Fibroblast of the aortic adventitia (primary cell): ENCODE results near the gene ZCCHC7. TPM values are rescaled to one million over a fixed set of nuclear protein-coding genes. Genes with fewer than 3 reads are reported as not detected.
A peak's percentile ranks its signal among the peaks of the same experiment; 100 is the strongest.

Experiments used
- DNase-seq: peaks from one replicate; pipeline ENCODE4 v3.0.0-alpha.2; 2010; ENCODE audit warnings: low read depth
- H3K4me3 ChIP-seq: 2 replicates; pipeline ENCODE4 v1.5.1; 2011; ENCODE audit warnings: low read depth, mild to moderate bottlenecking, control low read depth, low read length, moderate library complexity
- total RNA-seq: library from RNA; depleted of rRNA; stranded (reverse); fragments of >200 nt; gene quantifications from 2 replicates; pipeline ENCODE4 v1.2.3, GENCODE V29; 2012; ENCODE audit warnings: low replicate concordance
- TF ChIP-seq, protein P1 (sequence below): IDR thresholded peaks from 2 replicates; pipeline ENCODE4 v1.5.1; 2011; ENCODE audit warnings: mild to moderate bottlenecking, low read length, control low read depth, inconsistent platforms; ENCODE audit not compliant: insufficient read depth

ZCCHC7 gene
- total RNA-seq, 1 donor: 31.8 TPM

GRCh38 chr9:37251452-37251851 lies 131.1 kb downstream of the ZCCHC7 start:
- DNase-seq: no peak
- H3K4me3 ChIP-seq: no peak overlapping the region
- TF ChIP-seq, protein P1, sequence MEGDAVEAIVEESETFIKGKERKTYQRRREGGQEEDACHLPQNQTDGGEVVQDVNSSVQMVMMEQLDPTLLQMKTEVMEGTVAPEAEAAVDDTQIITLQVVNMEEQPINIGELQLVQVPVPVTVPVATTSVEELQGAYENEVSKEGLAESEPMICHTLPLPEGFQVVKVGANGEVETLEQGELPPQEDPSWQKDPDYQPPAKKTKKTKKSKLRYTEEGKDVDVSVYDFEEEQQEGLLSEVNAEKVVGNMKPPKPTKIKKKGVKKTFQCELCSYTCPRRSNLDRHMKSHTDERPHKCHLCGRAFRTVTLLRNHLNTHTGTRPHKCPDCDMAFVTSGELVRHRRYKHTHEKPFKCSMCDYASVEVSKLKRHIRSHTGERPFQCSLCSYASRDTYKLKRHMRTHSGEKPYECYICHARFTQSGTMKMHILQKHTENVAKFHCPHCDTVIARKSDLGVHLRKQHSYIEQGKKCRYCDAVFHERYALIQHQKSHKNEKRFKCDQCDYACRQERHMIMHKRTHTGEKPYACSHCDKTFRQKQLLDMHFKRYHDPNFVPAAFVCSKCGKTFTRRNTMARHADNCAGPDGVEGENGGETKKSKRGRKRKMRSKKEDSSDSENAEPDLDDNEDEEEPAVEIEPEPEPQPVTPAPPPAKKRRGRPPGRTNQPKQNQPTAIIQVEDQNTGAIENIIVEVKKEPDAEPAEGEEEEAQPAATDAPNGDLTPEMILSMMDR: no peak

DNA sequence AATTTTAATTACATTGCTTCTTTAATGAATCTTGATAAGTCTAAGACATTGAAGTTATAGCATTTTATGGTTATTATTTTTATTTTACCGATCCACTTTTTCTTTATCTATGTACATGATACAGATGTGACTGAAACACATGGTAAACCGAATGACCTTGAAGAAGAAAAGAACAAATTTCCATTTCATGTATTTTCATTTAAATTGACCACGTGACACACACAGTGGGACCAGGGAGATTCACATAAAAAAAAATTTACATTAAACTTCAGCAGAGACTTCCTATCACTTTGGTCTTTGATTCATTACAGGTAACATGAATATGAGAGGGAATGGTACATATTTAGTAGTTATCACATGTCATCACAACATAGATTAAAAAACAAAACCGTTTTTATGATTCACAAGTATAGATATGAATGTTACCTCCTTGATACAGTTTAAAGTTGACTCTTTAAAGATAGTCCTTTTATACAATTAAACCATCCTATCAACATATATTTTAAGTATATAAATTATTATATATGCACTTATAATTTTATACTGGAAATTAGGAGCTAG lies 133.1 kb downstream of the ZCCHC7 start:
- no peak for DNase-seq
- TF ChIP-seq, protein P1: no peak
- H3K4me3 ChIP-seq: no peak overlapping the region

DNA sequence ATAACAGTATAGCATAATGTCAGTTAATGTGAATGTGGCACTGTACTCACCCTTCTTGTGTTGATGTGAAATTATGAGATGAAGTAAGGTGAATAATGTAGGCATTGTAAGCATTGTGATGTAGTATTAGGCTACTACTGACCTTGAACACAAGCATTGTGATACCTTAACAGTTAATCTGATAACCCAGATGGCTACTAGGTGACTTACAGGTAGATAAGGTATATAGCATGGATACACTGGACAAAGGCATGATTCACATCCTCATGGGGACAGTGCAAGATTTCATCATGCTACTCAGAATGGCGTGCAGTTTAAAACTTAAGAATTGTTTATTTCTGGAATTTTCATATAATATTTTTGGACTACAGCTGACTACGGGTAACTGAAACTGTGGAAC lies 134.8 kb downstream of the ZCCHC7 start:
- TF ChIP-seq, protein P1: no peak

DNA sequence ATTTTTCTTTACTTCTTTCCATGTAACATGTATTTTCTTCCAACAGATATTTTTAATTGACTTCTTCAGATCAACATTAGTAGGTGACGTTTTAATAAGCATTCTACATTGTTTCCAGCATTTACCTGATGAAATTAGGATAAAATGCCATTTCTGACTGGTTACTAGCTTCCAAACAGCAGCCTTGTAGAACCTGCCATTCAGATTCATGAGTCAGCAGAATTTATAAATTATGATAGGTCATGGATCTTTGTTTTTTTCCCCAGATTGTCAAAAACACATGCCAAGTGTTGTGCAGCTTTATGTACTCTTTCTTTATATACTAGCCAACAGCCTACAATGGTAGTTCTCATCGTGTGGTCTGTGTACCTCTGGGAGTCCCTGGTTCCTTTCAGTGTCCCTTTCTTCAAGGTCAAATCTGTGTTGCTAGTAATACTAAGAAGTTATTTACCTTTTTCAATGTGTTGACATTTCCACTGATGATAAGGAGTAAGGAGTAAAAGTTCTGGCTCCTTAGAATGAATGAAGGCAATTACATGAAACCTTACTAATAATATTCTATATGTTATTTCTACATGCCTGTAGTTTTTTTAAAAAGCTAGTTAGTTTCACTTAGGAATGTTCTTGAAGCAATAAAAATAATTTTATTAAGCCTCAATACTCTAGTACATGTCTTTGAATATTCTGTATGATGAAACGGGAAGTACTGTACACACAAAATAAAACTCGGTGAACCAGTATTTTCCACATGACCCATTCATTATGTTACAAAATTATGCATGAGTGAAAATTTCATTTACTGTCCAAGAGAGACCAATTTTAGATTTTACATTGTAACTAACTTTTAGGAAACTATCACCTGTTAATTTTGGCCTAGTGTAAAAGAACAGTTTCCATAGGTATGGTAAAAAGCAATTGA lies 135.8 kb downstream of the ZCCHC7 start:
- DNase-seq: no peak
- TF ChIP-seq, protein P1: no peak
- no peak overlapping the region for H3K4me3 ChIP-seq

More for the DNA sequence above, 134.8 kb downstream of the ZCCHC7 start:
- H3K4me3 ChIP-seq: no peak overlapping the region
- no peak for DNase-seq

DNA sequence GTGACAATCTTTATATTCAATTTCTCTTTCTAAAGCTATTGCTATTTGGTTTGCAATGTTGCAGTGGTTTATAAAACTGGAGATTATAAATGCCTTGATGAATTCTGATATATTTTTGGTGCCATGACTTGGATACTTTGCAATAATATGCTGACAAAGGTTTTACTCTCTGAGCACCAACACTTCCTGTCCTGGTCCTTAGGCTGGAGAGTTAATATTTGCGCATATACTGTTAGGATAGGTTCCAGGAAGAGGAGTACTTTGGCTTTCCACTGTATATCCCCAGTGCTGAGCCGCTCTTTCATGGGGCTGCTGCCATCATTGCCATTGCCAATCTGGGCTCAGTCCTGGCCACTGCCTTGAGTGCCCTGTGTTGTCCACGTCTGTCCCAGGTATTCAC lies 139.6 kb downstream of the ZCCHC7 start:
- H3K4me3 ChIP-seq: no peak overlapping the region
- TF ChIP-seq, protein P1: no peak
- no peak for DNase-seq

DNA sequence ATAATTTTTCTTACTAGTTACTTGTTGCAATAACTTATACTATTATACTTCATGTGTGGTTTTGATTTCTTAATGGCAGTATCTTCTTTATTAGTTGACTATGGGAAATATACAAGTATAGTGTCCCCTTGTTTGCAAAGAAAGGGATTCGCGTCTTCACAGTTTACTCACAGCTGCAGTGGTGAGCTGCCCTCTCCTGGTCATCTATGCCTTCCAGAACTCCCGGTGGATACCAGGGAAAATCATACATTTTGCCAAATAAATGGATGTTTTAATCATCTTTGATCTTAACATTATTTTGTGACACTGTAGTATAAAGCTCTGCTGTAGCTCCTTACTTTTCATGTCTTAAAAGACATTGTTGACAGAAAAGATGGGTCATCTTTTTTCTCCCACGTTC lies 142.0 kb downstream of the ZCCHC7 start:
- peak; percentile 63 for DNase-seq
- TF ChIP-seq, protein P1: peak; percentile 69
- no peak overlapping the region for H3K4me3 ChIP-seq
